ENCODE data around the gene TANK.

The TANK gene, protein sequence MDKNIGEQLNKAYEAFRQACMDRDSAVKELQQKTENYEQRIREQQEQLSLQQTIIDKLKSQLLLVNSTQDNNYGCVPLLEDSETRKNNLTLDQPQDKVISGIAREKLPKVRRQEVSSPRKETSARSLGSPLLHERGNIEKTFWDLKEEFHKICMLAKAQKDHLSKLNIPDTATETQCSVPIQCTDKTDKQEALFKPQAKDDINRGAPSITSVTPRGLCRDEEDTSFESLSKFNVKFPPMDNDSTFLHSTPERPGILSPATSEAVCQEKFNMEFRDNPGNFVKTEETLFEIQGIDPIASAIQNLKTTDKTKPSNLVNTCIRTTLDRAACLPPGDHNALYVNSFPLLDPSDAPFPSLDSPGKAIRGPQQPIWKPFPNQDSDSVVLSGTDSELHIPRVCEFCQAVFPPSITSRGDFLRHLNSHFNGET

DNA sequence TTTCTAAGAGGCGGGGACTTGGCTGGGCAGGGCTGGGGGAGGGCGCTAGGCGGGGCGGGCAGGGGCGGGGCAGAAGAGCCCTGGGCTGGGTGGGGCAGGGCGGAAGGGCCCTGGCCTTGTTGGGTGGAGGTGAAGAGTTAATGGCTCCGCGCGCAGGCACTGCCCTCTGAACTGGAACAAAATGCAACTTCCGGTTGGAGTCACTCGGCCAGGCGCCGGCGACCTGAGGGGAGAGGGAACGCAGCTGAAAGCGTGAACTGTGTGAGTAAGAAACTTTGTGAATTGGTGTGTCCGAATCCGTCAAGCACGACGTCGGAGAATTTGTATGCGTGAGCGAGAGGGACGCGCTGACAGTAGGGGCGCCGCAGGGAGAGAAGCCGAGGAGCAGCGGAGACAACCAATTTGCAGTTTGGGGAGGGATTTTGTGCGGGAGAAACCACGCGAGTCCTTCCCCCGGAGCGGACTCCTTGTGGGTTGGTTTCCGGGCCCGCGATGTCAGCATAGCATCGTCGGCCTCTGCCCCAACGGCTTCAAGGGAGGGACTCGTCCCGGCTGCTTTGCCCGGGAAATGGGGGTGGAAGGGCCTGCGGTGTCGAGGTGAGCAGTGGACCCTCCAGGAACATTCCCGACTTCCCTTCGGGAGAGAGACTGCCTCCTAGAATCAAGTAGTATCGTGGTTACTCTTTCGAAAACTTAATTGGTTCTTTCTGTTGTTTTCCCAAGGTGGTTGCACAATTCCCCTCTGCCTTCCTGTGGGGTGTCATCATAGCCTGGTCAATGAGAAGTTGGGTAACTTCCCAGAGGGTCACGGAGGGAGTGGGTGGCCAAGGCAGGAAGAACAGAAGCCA, at the start of gene TANK:
Gene TANK (plus strand): TSS at position 203 of the 848 bp plus-strand sequence. CDS start 19,235 bp downstream, outside the sequence.
- DNase-seq (ENCODE audit: low read depth) = peak; percentile 98
- TF ChIP-seq, protein P1, sequence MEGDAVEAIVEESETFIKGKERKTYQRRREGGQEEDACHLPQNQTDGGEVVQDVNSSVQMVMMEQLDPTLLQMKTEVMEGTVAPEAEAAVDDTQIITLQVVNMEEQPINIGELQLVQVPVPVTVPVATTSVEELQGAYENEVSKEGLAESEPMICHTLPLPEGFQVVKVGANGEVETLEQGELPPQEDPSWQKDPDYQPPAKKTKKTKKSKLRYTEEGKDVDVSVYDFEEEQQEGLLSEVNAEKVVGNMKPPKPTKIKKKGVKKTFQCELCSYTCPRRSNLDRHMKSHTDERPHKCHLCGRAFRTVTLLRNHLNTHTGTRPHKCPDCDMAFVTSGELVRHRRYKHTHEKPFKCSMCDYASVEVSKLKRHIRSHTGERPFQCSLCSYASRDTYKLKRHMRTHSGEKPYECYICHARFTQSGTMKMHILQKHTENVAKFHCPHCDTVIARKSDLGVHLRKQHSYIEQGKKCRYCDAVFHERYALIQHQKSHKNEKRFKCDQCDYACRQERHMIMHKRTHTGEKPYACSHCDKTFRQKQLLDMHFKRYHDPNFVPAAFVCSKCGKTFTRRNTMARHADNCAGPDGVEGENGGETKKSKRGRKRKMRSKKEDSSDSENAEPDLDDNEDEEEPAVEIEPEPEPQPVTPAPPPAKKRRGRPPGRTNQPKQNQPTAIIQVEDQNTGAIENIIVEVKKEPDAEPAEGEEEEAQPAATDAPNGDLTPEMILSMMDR (IDR thresholded peaks at IDR 0.05; ENCODE audit: low read depth, low read length) = no peak
- TF ChIP-seq, protein P2, sequence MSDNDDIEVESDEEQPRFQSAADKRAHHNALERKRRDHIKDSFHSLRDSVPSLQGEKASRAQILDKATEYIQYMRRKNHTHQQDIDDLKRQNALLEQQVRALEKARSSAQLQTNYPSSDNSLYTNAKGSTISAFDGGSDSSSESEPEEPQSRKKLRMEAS (IDR thresholded peaks at IDR 0.05; ENCODE audit: low read depth, low read length) = peak; percentile 62; the same call in 1 of the 2 replicates
- TF ChIP-seq MYC (IDR thresholded peaks at IDR 0.05; ENCODE audit: low read depth, low read length) = peak; percentile 71
- TF ChIP-seq POLR2A (IDR thresholded peaks at IDR 0.05; ENCODE audit: extremely low read depth, insufficient read length) = peak; percentile 93

DNA sequence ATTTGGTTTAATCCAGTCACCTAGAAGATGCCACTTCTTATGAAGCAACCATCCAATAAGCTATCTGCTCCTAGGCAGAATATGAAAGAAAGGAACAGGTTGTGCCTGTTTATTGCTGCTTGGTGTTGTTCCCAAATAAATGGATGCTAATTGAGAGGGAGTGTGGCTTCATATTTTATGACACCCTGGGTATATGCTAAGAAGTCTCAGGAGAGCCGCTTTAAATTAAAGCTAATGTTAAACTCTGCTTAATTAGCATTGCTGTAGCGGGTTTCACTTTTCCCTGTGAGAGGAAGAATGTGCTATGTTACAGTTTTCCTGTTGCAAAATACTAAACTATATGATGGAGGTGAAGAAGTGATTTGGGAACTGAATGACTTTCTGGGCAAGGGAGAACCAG, 48.7 kb upstream of the TANK start:
- TF ChIP-seq, protein P2 (IDR thresholded peaks at IDR 0.05; ENCODE audit: low read depth, low read length) = no peak
- TF ChIP-seq, protein P1 (IDR thresholded peaks at IDR 0.05; ENCODE audit: low read depth, low read length) = no peak
- TF ChIP-seq POLR2A (IDR thresholded peaks at IDR 0.05; ENCODE audit: extremely low read depth, insufficient read length) (no peak), MYC (IDR thresholded peaks at IDR 0.05; ENCODE audit: low read depth, low read length) (no peak)
- no peak for DNase-seq (ENCODE audit: low read depth)
- no peak overlapping the region for H3K4me3 ChIP-seq (ENCODE audit: low read depth, low read length)

More for the DNA sequence above, at the start of gene TANK:
- H3K4me3 ChIP-seq (ENCODE audit: low read depth, low read length) = peak within 1 kb of the TSS; percentile 77

DNA sequence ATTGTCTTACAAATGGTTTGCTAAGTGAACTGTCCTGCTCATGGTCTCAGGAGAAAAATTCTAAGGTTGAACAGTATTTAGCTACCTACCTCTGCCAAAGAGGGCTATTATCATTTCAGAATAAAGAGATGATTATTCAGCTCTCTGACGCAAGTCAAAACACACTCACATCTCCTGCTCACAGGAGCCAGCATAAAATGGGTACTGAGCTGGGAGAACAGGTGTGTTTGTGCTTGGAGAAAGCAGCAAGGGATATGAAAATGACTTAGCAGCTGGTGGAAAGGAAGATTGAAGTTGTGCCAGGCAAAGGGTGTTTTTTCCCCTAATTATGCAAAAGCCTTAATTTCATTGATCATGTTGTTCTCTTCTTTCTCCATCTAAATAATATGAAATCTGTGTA, 47.3 kb upstream of the TANK start:
- TF ChIP-seq, protein P1 (IDR thresholded peaks at IDR 0.05; ENCODE audit: low read depth, low read length) = no peak
- TF ChIP-seq, protein P2 (IDR thresholded peaks at IDR 0.05; ENCODE audit: low read depth, low read length) = no peak
- TF ChIP-seq MYC (IDR thresholded peaks at IDR 0.05; ENCODE audit: low read depth, low read length) = no peak
- no peak for TF ChIP-seq POLR2A (IDR thresholded peaks at IDR 0.05; ENCODE audit: extremely low read depth, insufficient read length)
- H3K4me3 ChIP-seq (ENCODE audit: low read depth, low read length) = no peak overlapping the region
- DNase-seq (ENCODE audit: low read depth) = no peak

DNA sequence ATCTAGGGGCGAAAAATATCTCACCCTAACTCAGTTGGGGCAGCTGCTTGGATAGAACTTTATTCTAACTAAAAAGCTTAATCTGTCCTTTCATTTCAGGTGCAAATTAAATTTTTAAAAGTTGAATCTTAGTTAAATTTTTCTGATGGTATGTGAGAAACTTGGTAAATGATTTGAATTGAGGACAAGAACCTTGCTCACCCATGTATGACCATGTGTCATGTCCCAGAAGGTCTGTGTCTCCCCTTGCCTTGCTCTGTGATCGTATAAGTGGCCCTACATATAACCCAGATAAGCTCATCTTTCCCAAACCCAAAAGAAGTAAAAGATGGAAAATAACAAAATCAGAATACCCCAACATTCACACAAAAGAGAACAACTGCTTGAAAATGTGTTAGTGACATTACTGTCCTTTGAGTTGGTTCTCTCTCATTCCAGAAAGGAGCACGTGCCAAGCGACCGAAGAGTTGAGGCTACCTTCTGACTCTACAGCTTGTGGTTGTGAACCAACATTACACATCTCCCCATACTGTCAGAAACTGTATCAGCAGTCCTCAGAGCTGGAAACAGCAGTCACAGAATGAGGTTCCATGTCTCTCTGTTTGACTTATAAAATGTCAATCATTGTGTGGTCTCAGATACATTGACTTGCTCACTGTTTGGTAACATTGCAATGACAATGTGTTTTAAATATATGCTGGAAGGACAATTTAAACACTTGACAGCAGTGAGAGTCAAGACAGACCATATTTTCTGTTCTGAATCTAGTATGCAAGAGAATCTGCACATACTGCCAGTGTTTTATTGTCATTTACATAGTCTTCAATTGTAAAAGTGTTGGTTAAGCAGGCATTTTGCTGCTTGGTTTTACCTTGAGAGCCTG, 46.3 kb upstream of the TANK start:
- no peak overlapping the region for H3K4me3 ChIP-seq (ENCODE audit: low read depth, low read length)
- no peak for DNase-seq (ENCODE audit: low read depth)
- no peak for TF ChIP-seq POLR2A (IDR thresholded peaks at IDR 0.05; ENCODE audit: extremely low read depth, insufficient read length)
- TF ChIP-seq MYC (IDR thresholded peaks at IDR 0.05; ENCODE audit: low read depth, low read length) = no peak
- TF ChIP-seq, protein P1 (IDR thresholded peaks at IDR 0.05; ENCODE audit: low read depth, low read length) = no peak
- TF ChIP-seq, protein P2 (IDR thresholded peaks at IDR 0.05; ENCODE audit: low read depth, low read length) = no peak

DNA sequence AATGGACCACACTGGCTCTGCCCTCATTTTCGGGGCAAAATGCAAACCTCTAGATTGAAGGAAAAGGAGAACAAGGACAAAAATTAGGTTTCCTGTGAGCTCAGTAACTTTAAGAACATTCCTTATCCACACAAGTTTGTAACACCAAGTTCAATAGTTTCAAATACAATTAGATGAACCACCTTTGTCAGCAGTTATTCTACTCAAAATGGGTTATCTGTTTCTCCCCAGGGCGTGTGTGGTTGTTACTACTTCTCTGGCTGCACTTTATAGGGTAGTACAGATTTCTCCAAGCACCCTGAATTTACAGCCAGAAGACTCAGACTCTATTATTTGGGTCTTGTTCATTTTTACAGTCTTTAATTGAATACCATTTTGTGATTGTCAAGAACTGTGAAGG, 45.0 kb upstream of the TANK start:
- TF ChIP-seq, protein P1 (IDR thresholded peaks at IDR 0.05; ENCODE audit: low read depth, low read length) = no peak
- TF ChIP-seq POLR2A (IDR thresholded peaks at IDR 0.05; ENCODE audit: extremely low read depth, insufficient read length) = no peak
- TF ChIP-seq, protein P2 (IDR thresholded peaks at IDR 0.05; ENCODE audit: low read depth, low read length) = no peak
- no peak for TF ChIP-seq MYC (IDR thresholded peaks at IDR 0.05; ENCODE audit: low read depth, low read length)

More for the DNA sequence above, 45.0 kb upstream of the TANK start:
- H3K4me3 ChIP-seq (ENCODE audit: low read depth, low read length) = no peak overlapping the region
- DNase-seq (ENCODE audit: low read depth) = no peak
